Measurements from ENCODE around the gene LRMDA.

GRCh38 chr10:75406462-75407223 is 24.8 kb upstream of the LRMDA start:
- TF ChIP-seq FOXK2 (IDR thresholded peaks at IDR 0.05), result no peak
- no peak for TF ChIP-seq POLR2AphosphoS2 (IDR thresholded peaks at IDR 0.05; ENCODE audit: low read depth, low read length)
- TF ChIP-seq EP300 (IDR thresholded peaks at IDR 0.05; ENCODE audit: borderline replicate concordance in 1 of 2, control insufficient read depth in 1 of 2, low read depth in 2 of 2, low read length in 2 of 2), result no peak
- TF ChIP-seq MYC (IDR thresholded peaks at IDR 0.05; ENCODE audit: insufficient read depth, insufficient read length, insufficient replicate concordance, low read length, severe bottlenecking), result no peak
- TF ChIP-seq USF2 (IDR thresholded peaks at IDR 0.05; ENCODE audit: borderline replicate concordance, low read depth, low read length), result no peak
- TF ChIP-seq CEBPB (IDR thresholded peaks at IDR 0.05; ENCODE audit: borderline replicate concordance in 1 of 2, low read depth in 2 of 2, low read length in 2 of 2), result no peak

Measured in GM12878 (cell line).